Measurements from ENCODE around the gene BDH1. TPM values are rescaled to one million over a fixed set of nuclear protein-coding genes. Genes with fewer than 3 reads are reported as not detected.
"Not testable (repeated sequence)": the region's sequence is repeated elsewhere in the genome, so short reads cannot be mapped to it uniquely, and the experiment has no call there.

BDH1 gene
- total RNA-seq, 2 donors from 2014 or later: 3.1 to 3.4 TPM

GRCh38 chr3:197495999-197496745, 59.6 kb downstream of the BDH1 start:
- intact Hi-C loops (cut with DNase I): no loop called here
- no peak for DNase-seq (ENCODE audit: low spot score)

GRCh38 chr3:197495499-197495898, 60.3 kb downstream of the BDH1 start:
- no peak for DNase-seq (ENCODE audit: low spot score)
- intact Hi-C loops (cut with DNase I): no loop called here

GRCh38 chr3:197495059-197495455, 60.7 kb downstream of the BDH1 start:
- intact Hi-C loops (cut with DNase I): no loop called here
- DNase-seq (ENCODE audit: low spot score): no peak

- DNase-seq (ENCODE audit: low spot score): no peak
- intact Hi-C loops (cut with DNase I): no loop called here
Observed at GRCh38 chr3:197494366-197495058, 61.3 kb downstream of the BDH1 start.

GRCh38 chr3:197493049-197493448, 62.7 kb downstream of the BDH1 start:
- intact Hi-C loops (cut with DNase I): no loop called here
- DNase-seq (ENCODE audit: low spot score): no peak

- no peak for DNase-seq (ENCODE audit: low spot score)
- intact Hi-C loops (cut with DNase I): no loop called here
Observed at GRCh38 chr3:197491923-197492664, 63.7 kb downstream of the BDH1 start.

GRCh38 chr3:197491478-197491877, 64.3 kb downstream of the BDH1 start:
- no peak for DNase-seq (ENCODE audit: low spot score)
- intact Hi-C loops (cut with DNase I): no loop called here

- DNase-seq (ENCODE audit: low spot score): no peak
- intact Hi-C loops (cut with DNase I): no loop called here
Observed at GRCh38 chr3:197490098-197491058, 65.4 kb downstream of the BDH1 start.

GRCh38 chr3:197487911-197488391, 67.8 kb downstream of the BDH1 start:
- intact Hi-C loops (cut with DNase I): no loop called here
- DNase-seq (ENCODE audit: low spot score): no peak

GRCh38 chr3:197486861-197487260, 68.9 kb downstream of the BDH1 start:
- intact Hi-C loops (cut with DNase I): no loop called here
- no peak for DNase-seq (ENCODE audit: low spot score)

GRCh38 chr3:197485143-197485542, 70.6 kb downstream of the BDH1 start:
- intact Hi-C loops (cut with DNase I): no loop called here
- DNase-seq (ENCODE audit: low spot score): no peak

GRCh38 chr3:197484204-197484901, 71.4 kb downstream of the BDH1 start:
- intact Hi-C loops (cut with DNase I): no loop called here
- no peak for DNase-seq (ENCODE audit: low spot score)

GRCh38 chr3:197482001-197482400, 73.8 kb downstream of the BDH1 start:
- intact Hi-C loops (cut with DNase I): no loop called here
- no peak for DNase-seq (ENCODE audit: low spot score)

GRCh38 chr3:197480320-197480719, 75.4 kb downstream of the BDH1 start:
- DNase-seq (ENCODE audit: low spot score): no peak
- intact Hi-C loops (cut with DNase I): no loop called here

- no peak for DNase-seq (ENCODE audit: low spot score)
- intact Hi-C loops (cut with DNase I): no loop called here
Observed at GRCh38 chr3:197478746-197479668, 76.8 kb downstream of the BDH1 start.

GRCh38 chr3:197477816-197478215, 78.0 kb downstream of the BDH1 start:
- DNase-seq (ENCODE audit: low spot score); intact Hi-C loops (cut with DNase I): not testable (repeated sequence)

- DNase-seq (ENCODE audit: low spot score): no peak
- intact Hi-C loops (cut with DNase I): no loop called here
Observed at GRCh38 chr3:197475997-197476525, 79.7 kb downstream of the BDH1 start.
